HCT116 (cell line): ENCODE data around the gene IGF2R. TPM values are rescaled to one million over a fixed set of nuclear protein-coding genes. Genes with fewer than 3 reads are reported as not detected.

Experiments
- ATAC-seq: fragments of 200-7000 bp; cut with Tn5 transposase; 2 replicates; pipeline ENCODE4 v1.9.1; 2020; ENCODE audit warnings: mild to moderate bottlenecking, moderate library complexity
- BruUV-seq: library from RNA; stranded (reverse); fragments of 400-500 nt; replicated peaks from 2 replicates; lab custom pipeline; 2021; lab: Mats Ljungman, UMichigan
- CTCF ChIA-PET: fragments of 300-600 bp; sonication (Branson Sonifier 250); formaldehyde crosslinking; loops from one replicate; lab custom pipeline; 2021; ENCODE audit warnings: antibody characterized with exemption; lab: Charles Lee
- POLR2A ChIA-PET: fragments of 300-600, 350-600 bp; sonication (Branson Sonifier 250); formaldehyde crosslinking; loops from one replicate; lab custom pipeline; 2021; ENCODE audit warnings: antibody characterized with exemption; lab: Charles Lee
- RAD21 ChIA-PET, 2 experiments: fragments of 300-600 bp; sonication (Branson Sonifier 250); formaldehyde crosslinking; loops; one replicate each; lab custom pipeline; 2023; ENCODE audit warnings: low total read pairs in 2 of 2; ENCODE audit not compliant: uncharacterized antibody in 2 of 2, unreplicated experiment in 2 of 2, low non-redundant PET in 1 of 2; lab: Charles Lee
- DNase-seq: peaks from one replicate; pipeline ENCODE4 v3.0.0-alpha.2; 2010; ENCODE audit warnings: low read depth, low spot score
- H2AFZ ChIP-seq: fragments of 200-600 bp; shearing (Covaris generic), sonication (generic); 2 replicates; pipeline ENCODE4 v1.6.1; 2017; ENCODE audit warnings: low read depth, mixed run types, mixed read lengths, antibody characterized with exemption, low read length; ENCODE audit not compliant: poor library complexity, severe bottlenecking
- H3K27ac ChIP-seq: 2 replicates; pipeline ENCODE4 v1.5.1; 2012; ENCODE audit warnings: low read depth, low read length
- H3K27me3 ChIP-seq: fragments of 200-600 bp; sonication (generic); 2 replicates; pipeline ENCODE4 v1.6.1; 2016; ENCODE audit warnings: mixed run types, low read length, mixed read lengths; ENCODE audit not compliant: insufficient read depth
- H3K36me3 ChIP-seq, 2 experiments: fragments of 200-500 bp in 1 of 2; fragments of 200-600 bp in 1 of 2; sonication (Bioruptor generic) in 1 of 2; sonication (generic) in 1 of 2; 2 replicates each; pipeline versions ENCODE4 v1.5.1 to v1.6.1; 2014 to 2016; ENCODE audit warnings: low read length in 2 of 2, inconsistent platforms in 1 of 2, mixed read lengths in 1 of 2, mixed run types in 1 of 2; ENCODE audit not compliant: insufficient read depth in 2 of 2, control insufficient read depth in 1 of 2
- H3K4me1 ChIP-seq, 2 experiments: fragments of 200-600 bp in 1 of 2; sonication (generic) in 1 of 2; 2 replicates each; pipeline versions ENCODE4 v1.5.1 to v1.6.1; 2012 to 2017; ENCODE audit warnings: low read length in 2 of 2, inconsistent platforms in 1 of 2, mild to moderate bottlenecking in 1 of 2, mixed read lengths in 1 of 2, mixed run types in 1 of 2, moderate library complexity in 1 of 2; ENCODE audit not compliant: insufficient read depth in 2 of 2, control insufficient read depth in 1 of 2
- H3K4me2 ChIP-seq: fragments of 200-600 bp; sonication (generic); 2 replicates; pipeline ENCODE4 v1.6.1; 2017; ENCODE audit warnings: mixed run types, low read length, mixed read lengths
- H3K4me3 ChIP-seq, 2 experiments: fragments of 200-600 bp in 1 of 2; sonication (generic) in 1 of 2; replicated peaks in 1 of 2; 2 replicates each; pipeline ENCODE4 v1.5.1; 2011 to 2016; ENCODE audit warnings: low read length in 2 of 2, control low read depth in 1 of 2, low read depth in 1 of 2, mild to moderate bottlenecking in 1 of 2, mixed read lengths in 1 of 2, mixed run types in 1 of 2
- H3K79me2 ChIP-seq: fragments of 200-600 bp; sonication (generic); 2 replicates; pipeline ENCODE4 v1.6.1; 2017; ENCODE audit warnings: mild to moderate bottlenecking, mixed run types, low read length, moderate library complexity, mixed read lengths; ENCODE audit not compliant: insufficient read depth
- H3K9ac ChIP-seq: fragments of 200-600 bp; sonication (generic); 2 replicates; pipeline ENCODE4 v1.6.1; 2016; ENCODE audit warnings: low read length, mixed read lengths
- H3K9me2 ChIP-seq: fragments of 200-600 bp; sonication (generic), shearing (Covaris generic); 2 replicates; pipeline ENCODE4 v1.6.1; 2017; ENCODE audit warnings: mixed run types, mild to moderate bottlenecking, moderate library complexity; ENCODE audit not compliant: insufficient read depth
- H3K9me3 ChIP-seq, 2 experiments: fragments of 200-500 bp in 1 of 2; fragments of 200-600 bp in 1 of 2; sonication (Bioruptor generic) in 1 of 2; sonication (generic) in 1 of 2; 2 replicates each; pipeline ENCODE4 v1.6.1; 2014 to 2017; ENCODE audit warnings: low read length in 2 of 2, mixed read lengths in 2 of 2, inconsistent platforms in 1 of 2, low read depth in 1 of 2, mild to moderate bottlenecking in 1 of 2, mixed run types in 1 of 2, moderate library complexity in 1 of 2; ENCODE audit not compliant: control insufficient read depth in 1 of 2, insufficient read depth in 1 of 2
- H4K20me1 ChIP-seq: fragments of 200-600 bp; sonication (generic), shearing (Covaris generic); 2 replicates; pipeline ENCODE4 v1.6.1; 2017; ENCODE audit warnings: mixed run types, mild to moderate bottlenecking, moderate library complexity; ENCODE audit not compliant: insufficient read depth
- CBX3 ChIP-seq: IDR thresholded peaks from 2 replicates; pipeline ENCODE4 v1.6.1; 2012; ENCODE audit warnings: low read depth
- CEBPB ChIP-seq: IDR thresholded peaks from 2 replicates; pipeline ENCODE4 v1.6.1; 2012; ENCODE audit warnings: low read depth
- EZH2 ChIP-seq: fragments of 200-600 bp; sonication (generic); IDR thresholded peaks from 2 replicates; pipeline ENCODE4 v1.6.1; 2017; ENCODE audit warnings: antibody characterized with exemption, mixed run types
- EZH2phosphoT487 ChIP-seq: fragments of 200-600 bp; IDR thresholded peaks from 2 replicates; pipeline ENCODE4 v1.6.1; 2018; ENCODE audit warnings: antibody characterized with exemption, borderline replicate concordance
- FOSL1 ChIP-seq: IDR thresholded peaks from 2 replicates; pipeline ENCODE4 v1.6.1; 2012; ENCODE audit warnings: low read depth
- JUND ChIP-seq: IDR thresholded peaks from 2 replicates; pipeline ENCODE4 v1.6.1; 2012
- POLR2A ChIP-seq: IDR thresholded peaks from 2 replicates; pipeline ENCODE4 v1.7.0; 2011; ENCODE audit warnings: borderline replicate concordance; ENCODE audit not compliant: insufficient read depth, insufficient read length; ENCODE audit errors: extremely low read depth
- POLR2AphosphoS5 ChIP-seq: IDR thresholded peaks from 2 replicates; pipeline ENCODE4 v1.6.1; 2011; ENCODE audit warnings: mild to moderate bottlenecking, low read depth, low read length, moderate library complexity
- RAD21 ChIP-seq: IDR thresholded peaks from 2 replicates; pipeline ENCODE4 v1.6.1; 2012; ENCODE audit warnings: low read depth, mild to moderate bottlenecking
- TCF7L2 ChIP-seq: IDR thresholded peaks from 2 replicates; pipeline ENCODE4 v1.7.0; 2011; ENCODE audit warnings: borderline replicate concordance, inconsistent platforms; ENCODE audit not compliant: insufficient read depth, insufficient read length; ENCODE audit errors: extremely low read depth
- intact Hi-C: fragments of 100-400 bp; cut with micrococcal nuclease; formaldehyde crosslinking; loops from 2 replicates; pipeline ENCODE4 v1.10.0; 2022
- total RNA-seq: library from RNA; stranded (reverse); gene quantifications from one replicate; pipeline ENCODE4 v1.2.1, GENCODE V29; 2021; ENCODE audit not compliant: unreplicated experiment
- TF ChIP-seq, protein P1 (sequence below): IDR thresholded peaks from 2 replicates; pipeline ENCODE4 v1.6.1; 2011; ENCODE audit warnings: mild to moderate bottlenecking, low read length, moderate library complexity; ENCODE audit not compliant: insufficient replicate concordance; ENCODE audit errors: extremely low read depth
- TF ChIP-seq, protein P2 (sequence below): IDR thresholded peaks from 2 replicates; pipeline ENCODE4 v1.6.1; 2012
- TF ChIP-seq, protein P3 (sequence below): IDR thresholded peaks from 2 replicates; pipeline ENCODE4 v1.6.1; 2012; ENCODE audit warnings: low read depth

IGF2R gene
- total RNA-seq, 1 experiment from 2014 or later, result 37.0 TPM

DNA sequence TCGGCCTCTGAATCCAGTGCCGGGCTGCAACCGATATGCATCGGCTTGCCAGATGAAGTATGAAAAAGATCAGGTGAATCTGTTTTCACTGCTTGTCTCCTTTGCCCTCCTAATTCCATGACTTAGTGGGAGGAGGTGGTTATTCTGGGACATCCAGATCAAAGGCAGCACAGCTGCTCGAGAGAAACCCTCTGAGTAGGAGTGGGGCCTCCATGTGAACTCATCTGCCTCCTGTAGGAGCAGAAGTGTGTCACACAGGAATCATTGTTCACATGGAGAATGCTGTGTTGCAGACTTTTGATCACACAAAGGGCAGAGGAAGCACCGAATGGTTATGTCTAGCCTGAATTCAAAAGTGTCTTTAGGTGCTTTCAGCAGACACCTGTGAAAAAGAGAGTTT is 79.6 kb downstream of the IGF2R start:
- Histone ChIP-seq H4K20me1 (no peaks in the 10 kb centered on the region), H3K9ac (no peak overlapping the region), H3K4me2 (no peak overlapping the region), H3K9me3 (no peaks in the 10 kb centered on the region), H3K4me3 (no peak overlapping the region), H3K27ac (no peak overlapping the region), H3K79me2 (no peaks in the 10 kb centered on the region), H3K4me1 (no peaks in the 10 kb centered on the region), H2AFZ (no peak overlapping the region), H3K9me2 (no peaks in the 10 kb centered on the region), H3K36me3 (peaks cover 9 to 39% of the 10 kb centered on the region in 2 experiments; a peak in 3 of 4 replicates), H3K27me3 (no peaks in the 10 kb centered on the region)
- ChIA-PET CTCF (no interaction called here), RAD21 (no interaction called here), POLR2A (no interaction called here)
- intact Hi-C loops, result no loop called here
- ATAC-seq (no peak), DNase-seq (no peak)
- TF ChIP-seq, protein P1, sequence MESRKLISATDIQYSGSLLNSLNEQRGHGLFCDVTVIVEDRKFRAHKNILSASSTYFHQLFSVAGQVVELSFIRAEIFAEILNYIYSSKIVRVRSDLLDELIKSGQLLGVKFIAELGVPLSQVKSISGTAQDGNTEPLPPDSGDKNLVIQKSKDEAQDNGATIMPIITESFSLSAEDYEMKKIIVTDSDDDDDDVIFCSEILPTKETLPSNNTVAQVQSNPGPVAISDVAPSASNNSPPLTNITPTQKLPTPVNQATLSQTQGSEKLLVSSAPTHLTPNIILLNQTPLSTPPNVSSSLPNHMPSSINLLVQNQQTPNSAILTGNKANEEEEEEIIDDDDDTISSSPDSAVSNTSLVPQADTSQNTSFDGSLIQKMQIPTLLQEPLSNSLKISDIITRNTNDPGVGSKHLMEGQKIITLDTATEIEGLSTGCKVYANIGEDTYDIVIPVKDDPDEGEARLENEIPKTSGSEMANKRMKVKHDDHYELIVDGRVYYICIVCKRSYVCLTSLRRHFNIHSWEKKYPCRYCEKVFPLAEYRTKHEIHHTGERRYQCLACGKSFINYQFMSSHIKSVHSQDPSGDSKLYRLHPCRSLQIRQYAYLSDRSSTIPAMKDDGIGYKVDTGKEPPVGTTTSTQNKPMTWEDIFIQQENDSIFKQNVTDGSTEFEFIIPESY, result no peak
- no peak for TF ChIP-seq EZH2phosphoT487
- TF ChIP-seq, protein P2, sequence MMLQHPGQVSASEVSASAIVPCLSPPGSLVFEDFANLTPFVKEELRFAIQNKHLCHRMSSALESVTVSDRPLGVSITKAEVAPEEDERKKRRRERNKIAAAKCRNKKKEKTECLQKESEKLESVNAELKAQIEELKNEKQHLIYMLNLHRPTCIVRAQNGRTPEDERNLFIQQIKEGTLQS, result no peak
- TF ChIP-seq TCF7L2, result no peak
- no peak for TF ChIP-seq POLR2AphosphoS5
- no peak for TF ChIP-seq FOSL1
- no peak for TF ChIP-seq POLR2A
- no peak for TF ChIP-seq CBX3
- no peak for TF ChIP-seq CEBPB
- TF ChIP-seq, protein P3, sequence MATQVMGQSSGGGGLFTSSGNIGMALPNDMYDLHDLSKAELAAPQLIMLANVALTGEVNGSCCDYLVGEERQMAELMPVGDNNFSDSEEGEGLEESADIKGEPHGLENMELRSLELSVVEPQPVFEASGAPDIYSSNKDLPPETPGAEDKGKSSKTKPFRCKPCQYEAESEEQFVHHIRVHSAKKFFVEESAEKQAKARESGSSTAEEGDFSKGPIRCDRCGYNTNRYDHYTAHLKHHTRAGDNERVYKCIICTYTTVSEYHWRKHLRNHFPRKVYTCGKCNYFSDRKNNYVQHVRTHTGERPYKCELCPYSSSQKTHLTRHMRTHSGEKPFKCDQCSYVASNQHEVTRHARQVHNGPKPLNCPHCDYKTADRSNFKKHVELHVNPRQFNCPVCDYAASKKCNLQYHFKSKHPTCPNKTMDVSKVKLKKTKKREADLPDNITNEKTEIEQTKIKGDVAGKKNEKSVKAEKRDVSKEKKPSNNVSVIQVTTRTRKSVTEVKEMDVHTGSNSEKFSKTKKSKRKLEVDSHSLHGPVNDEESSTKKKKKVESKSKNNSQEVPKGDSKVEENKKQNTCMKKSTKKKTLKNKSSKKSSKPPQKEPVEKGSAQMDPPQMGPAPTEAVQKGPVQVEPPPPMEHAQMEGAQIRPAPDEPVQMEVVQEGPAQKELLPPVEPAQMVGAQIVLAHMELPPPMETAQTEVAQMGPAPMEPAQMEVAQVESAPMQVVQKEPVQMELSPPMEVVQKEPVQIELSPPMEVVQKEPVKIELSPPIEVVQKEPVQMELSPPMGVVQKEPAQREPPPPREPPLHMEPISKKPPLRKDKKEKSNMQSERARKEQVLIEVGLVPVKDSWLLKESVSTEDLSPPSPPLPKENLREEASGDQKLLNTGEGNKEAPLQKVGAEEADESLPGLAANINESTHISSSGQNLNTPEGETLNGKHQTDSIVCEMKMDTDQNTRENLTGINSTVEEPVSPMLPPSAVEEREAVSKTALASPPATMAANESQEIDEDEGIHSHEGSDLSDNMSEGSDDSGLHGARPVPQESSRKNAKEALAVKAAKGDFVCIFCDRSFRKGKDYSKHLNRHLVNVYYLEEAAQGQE, result no peak
- no peak for TF ChIP-seq JUND
- TF ChIP-seq RAD21, result no peak
- TF ChIP-seq EZH2, result no peak
- no TSS peak for BruUV-seq
